Thyroid gland (tissue), 4 donors: Measurements from ENCODE around the gene PHTF2.

ENCODE experiments used
- POLR2A ChIP-seq, 2 donors: fragments of 450-650 bp; IDR thresholded peaks; one replicate each; pipeline ENCODE4 v1.6.1; 2017; ENCODE audit warnings: antibody characterized with exemption in 2 of 2, mild to moderate bottlenecking in 2 of 2, moderate library complexity in 1 of 2
- TF ChIP-seq, protein P1 (sequence below), 6 experiments: fragments of 200-600 bp in 3 of 6; fragments of 450-650 bp in 3 of 6; sonication (generic) in 3 of 6; IDR thresholded peaks; one replicate each; pipeline ENCODE4 v1.5.1; 2016 to 2019; ENCODE audit warnings: antibody characterized with exemption in 6 of 6, mild to moderate bottlenecking in 2 of 6, inconsistent platforms in 1 of 6, moderate library complexity in 1 of 6

GRCh38 chr7:77985974-77986339, 187.4 kb downstream of the PHTF2 start:
- no peak for TF ChIP-seq POLR2A (IDR thresholded peaks at IDR 0.05)
- TF ChIP-seq, protein P1, sequence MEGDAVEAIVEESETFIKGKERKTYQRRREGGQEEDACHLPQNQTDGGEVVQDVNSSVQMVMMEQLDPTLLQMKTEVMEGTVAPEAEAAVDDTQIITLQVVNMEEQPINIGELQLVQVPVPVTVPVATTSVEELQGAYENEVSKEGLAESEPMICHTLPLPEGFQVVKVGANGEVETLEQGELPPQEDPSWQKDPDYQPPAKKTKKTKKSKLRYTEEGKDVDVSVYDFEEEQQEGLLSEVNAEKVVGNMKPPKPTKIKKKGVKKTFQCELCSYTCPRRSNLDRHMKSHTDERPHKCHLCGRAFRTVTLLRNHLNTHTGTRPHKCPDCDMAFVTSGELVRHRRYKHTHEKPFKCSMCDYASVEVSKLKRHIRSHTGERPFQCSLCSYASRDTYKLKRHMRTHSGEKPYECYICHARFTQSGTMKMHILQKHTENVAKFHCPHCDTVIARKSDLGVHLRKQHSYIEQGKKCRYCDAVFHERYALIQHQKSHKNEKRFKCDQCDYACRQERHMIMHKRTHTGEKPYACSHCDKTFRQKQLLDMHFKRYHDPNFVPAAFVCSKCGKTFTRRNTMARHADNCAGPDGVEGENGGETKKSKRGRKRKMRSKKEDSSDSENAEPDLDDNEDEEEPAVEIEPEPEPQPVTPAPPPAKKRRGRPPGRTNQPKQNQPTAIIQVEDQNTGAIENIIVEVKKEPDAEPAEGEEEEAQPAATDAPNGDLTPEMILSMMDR (IDR thresholded peaks at IDR 0.05): no peak
